K562 (cell line): ENCODE results near the gene PMVK. TPM values are rescaled to one million over a fixed set of nuclear protein-coding genes. Genes with fewer than 3 reads are reported as not detected.

ENCODE experiments used
- ARID1B ChIP-seq: fragments of 450-650 bp; IDR thresholded peaks from 2 replicates; pipeline ENCODE4 v1.6.1; 2016; ENCODE audit warnings: antibody characterized with exemption, mild to moderate bottlenecking, inconsistent platforms
- ATF7 ChIP-seq: fragments of 450-650 bp; IDR thresholded peaks from 2 replicates; pipeline ENCODE4 v1.7.1; 2014; ENCODE audit warnings: mild to moderate bottlenecking, moderate library complexity
- BHLHE40 ChIP-seq: IDR thresholded peaks from 2 replicates; pipeline ENCODE4 v1.6.1; 2011; ENCODE audit warnings: low read length, improper control_type of control experiment
- DPF2 ChIP-seq: fragments of 450-650 bp; IDR thresholded peaks from 2 replicates; pipeline ENCODE4 v1.6.1; 2016
- ELF1 ChIP-seq: fragments of 200-800 bp; sonication (Bioruptor generic); IDR thresholded peaks from 2 replicates; pipeline ENCODE4 v1.6.1; 2016; ENCODE audit warnings: missing genetic modification characterization, missing compliant biosample characterization
- EP300 ChIP-seq: IDR thresholded peaks from 2 replicates; pipeline ENCODE4 v1.6.1; 2012; ENCODE audit warnings: low read length, improper control_type of control experiment
- ESRRA ChIP-seq: fragments of 450-650 bp; IDR thresholded peaks from 2 replicates; pipeline ENCODE4 v1.6.1; 2014; ENCODE audit warnings: low read depth, mild to moderate bottlenecking, moderate library complexity, borderline replicate concordance
- ETV5 ChIP-seq: sonication (generic); formaldehyde crosslinking; IDR thresholded peaks from 2 replicates; pipeline ENCODE4 v1.4.0; 2020; ENCODE audit warnings: low read depth, mild to moderate bottlenecking, missing genetic modification reagents
- HDAC2 ChIP-seq: fragments of 450-650 bp; IDR thresholded peaks from 2 replicates; pipeline ENCODE4 v1.6.1; 2016; ENCODE audit warnings: mild to moderate bottlenecking
- KLF16 ChIP-seq: IDR thresholded peaks from 2 replicates; pipeline ENCODE4 v1.6.1; 2016; ENCODE audit warnings: antibody characterized with exemption
- MTA1 ChIP-seq: fragments of 450-650 bp; IDR thresholded peaks from 2 replicates; pipeline ENCODE4 v1.6.1; 2017; ENCODE audit warnings: borderline replicate concordance
- PTRF ChIP-seq: fragments of 450-650 bp; IDR thresholded peaks from 2 replicates; pipeline ENCODE4 v1.6.1; 2016; ENCODE audit warnings: mild to moderate bottlenecking, missing genetic modification characterization, missing compliant biosample characterization
- SOX6 ChIP-seq: fragments of 450-650 bp; IDR thresholded peaks from 2 replicates; pipeline ENCODE4 v1.6.1; 2014; ENCODE audit warnings: mild to moderate bottlenecking
- ZNF764 ChIP-seq: fragments of 250-450 bp; sonication (Bioruptor Pico); IDR thresholded peaks from 2 replicates; pipeline ENCODE4 v1.4.0; 2020; ENCODE audit warnings: low read depth, mild to moderate bottlenecking, moderate library complexity
- polyA plus RNA-seq, 8 experiments: library from polyadenylated mRNA; depleted of rRNA in 4 of 8; stranded (reverse) in 5 of 8; unstranded in 3 of 8; fragments of >200 nt; fragmentation: Nextera tagmentation in 2 of 8; fragmentation: Illumina TruSeq in 1 of 8; extraction: Ambion mirVana in 2 of 8; extraction: Trizol in 1 of 8; gene quantifications; 2 replicates each; pipeline versions ENCODE4 v1.2.1 to v1.2.3, GENCODE V29; 2011 to 2014; ENCODE audit warnings: inconsistent platforms in 1 of 8, missing spikeins in 1 of 8
- total RNA-seq, 7 experiments: library from RNA; depleted of rRNA in 6 of 7; stranded (reverse); fragments of >200 nt in 6 of 7; fragmentation: Illumina TruSeq in 2 of 7; extraction: Trizol in 2 of 7; gene quantifications; 2 replicates each; pipeline versions ENCODE4 v1.2.1 to v1.2.3, GENCODE V29; 2011 to 2021; ENCODE audit warnings: low replicate concordance in 1 of 7
- TF ChIP-seq, protein P1 (sequence below): fragments of 450-650 bp; IDR thresholded peaks from 2 replicates; pipeline ENCODE4 v1.6.1; 2017; ENCODE audit warnings: antibody characterized with exemption, mild to moderate bottlenecking
- TF ChIP-seq, protein P2 (sequence below), 2 experiments: fragments of 450-650 bp; conservative IDR thresholded peaks; 2 replicates each; pipeline ENCODE4 v1.6.1; 2017; ENCODE audit warnings: mild to moderate bottlenecking in 2 of 2, moderate library complexity in 2 of 2
- TF ChIP-seq, protein P3 (sequence below): sonication (generic); formaldehyde crosslinking; IDR thresholded peaks from 2 replicates; pipeline ENCODE4 v1.8.0; 2023; ENCODE audit warnings: mild to moderate bottlenecking, missing genetic modification reagents
- TF ChIP-seq, protein P4 (sequence below): sonication (generic); formaldehyde crosslinking; IDR thresholded peaks from 2 replicates; pipeline ENCODE4 v1.8.0; 2022; ENCODE audit warnings: mild to moderate bottlenecking, low read depth, missing genetic modification reagents

PMVK gene
- total and polyA plus RNA-seq, 9 of the 15 experiments (the other 6 are each of a cell fraction or from before 2014, with no cell fraction given), result 1.1 to 15.3 (median 6.3) TPM

DNA sequence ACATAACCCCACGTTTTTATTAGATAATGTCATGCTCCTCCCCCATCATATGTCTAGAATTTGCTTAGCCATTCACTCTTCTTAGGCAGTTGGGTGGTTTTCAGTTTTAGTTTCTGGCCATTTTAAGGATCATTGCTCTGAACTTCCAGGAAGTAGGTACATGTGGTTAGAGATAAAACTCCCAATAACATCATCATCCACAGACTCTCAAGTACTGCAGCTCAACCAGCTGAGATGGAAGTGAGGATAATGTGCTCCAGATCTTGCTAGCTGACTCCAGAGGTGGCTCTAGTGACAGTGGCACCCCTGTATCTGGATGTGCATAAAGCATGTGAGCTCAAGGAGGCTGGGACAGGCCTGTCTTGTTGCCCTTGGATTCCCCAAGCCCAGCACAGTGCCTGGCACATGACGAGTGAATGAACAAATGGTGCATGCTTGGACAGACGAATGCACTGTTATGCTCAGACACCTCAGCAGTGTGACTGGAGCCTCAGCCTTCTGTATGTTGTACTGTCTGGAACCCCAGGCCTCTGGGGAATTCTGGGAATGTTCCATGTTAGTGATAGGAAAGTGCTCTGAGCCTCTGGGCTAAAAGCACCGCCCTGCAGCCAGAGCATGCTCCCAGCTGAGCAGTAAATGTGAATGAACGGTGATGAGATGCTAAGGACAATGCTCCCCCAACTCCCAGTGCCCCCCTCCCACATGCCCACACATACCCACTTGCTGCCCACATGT is 50.1 kb downstream of the PMVK start (continued):
- TF ChIP-seq, protein P1, sequence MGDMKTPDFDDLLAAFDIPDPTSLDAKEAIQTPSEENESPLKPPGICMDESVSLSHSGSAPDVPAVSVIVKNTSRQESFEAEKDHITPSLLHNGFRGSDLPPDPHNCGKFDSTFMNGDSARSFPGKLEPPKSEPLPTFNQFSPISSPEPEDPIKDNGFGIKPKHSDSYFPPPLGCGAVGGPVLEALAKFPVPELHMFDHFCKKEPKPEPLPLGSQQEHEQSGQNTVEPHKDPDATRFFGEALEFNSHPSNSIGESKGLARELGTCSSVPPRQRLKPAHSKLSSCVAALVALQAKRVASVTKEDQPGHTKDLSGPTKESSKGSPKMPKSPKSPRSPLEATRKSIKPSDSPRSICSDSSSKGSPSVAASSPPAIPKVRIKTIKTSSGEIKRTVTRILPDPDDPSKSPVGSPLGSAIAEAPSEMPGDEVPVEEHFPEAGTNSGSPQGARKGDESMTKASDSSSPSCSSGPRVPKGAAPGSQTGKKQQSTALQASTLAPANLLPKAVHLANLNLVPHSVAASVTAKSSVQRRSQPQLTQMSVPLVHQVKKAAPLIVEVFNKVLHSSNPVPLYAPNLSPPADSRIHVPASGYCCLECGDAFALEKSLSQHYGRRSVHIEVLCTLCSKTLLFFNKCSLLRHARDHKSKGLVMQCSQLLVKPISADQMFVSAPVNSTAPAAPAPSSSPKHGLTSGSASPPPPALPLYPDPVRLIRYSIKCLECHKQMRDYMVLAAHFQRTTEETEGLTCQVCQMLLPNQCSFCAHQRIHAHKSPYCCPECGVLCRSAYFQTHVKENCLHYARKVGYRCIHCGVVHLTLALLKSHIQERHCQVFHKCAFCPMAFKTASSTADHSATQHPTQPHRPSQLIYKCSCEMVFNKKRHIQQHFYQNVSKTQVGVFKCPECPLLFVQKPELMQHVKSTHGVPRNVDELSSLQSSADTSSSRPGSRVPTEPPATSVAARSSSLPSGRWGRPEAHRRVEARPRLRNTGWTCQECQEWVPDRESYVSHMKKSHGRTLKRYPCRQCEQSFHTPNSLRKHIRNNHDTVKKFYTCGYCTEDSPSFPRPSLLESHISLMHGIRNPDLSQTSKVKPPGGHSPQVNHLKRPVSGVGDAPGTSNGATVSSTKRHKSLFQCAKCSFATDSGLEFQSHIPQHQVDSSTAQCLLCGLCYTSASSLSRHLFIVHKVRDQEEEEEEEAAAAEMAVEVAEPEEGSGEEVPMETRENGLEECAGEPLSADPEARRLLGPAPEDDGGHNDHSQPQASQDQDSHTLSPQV, result 0 out of 2 replicates have a peak, but pooled peaks have one; percentile 48
- TF ChIP-seq KLF16, result 0 out of 2 replicates have a peak, but pooled peaks have one; percentile 47
- TF ChIP-seq EP300, result peak; percentile 74
- TF ChIP-seq SOX6, result peak; percentile 62; the same call in 1 of the 2 replicates
- peak; percentile 34; the same call in 1 of the 2 replicates for TF ChIP-seq ETV5
- peak; percentile 71; the same call in 1 of the 2 replicates for TF ChIP-seq ESRRA
- peak; percentile 87 for TF ChIP-seq ARID1B
- TF ChIP-seq MTA1, result 0 out of 2 replicates have a peak, but pooled peaks have one; percentile 18
- peak; percentile 6; the same call in 1 of the 2 replicates for TF ChIP-seq BHLHE40
- TF ChIP-seq, protein P2, sequence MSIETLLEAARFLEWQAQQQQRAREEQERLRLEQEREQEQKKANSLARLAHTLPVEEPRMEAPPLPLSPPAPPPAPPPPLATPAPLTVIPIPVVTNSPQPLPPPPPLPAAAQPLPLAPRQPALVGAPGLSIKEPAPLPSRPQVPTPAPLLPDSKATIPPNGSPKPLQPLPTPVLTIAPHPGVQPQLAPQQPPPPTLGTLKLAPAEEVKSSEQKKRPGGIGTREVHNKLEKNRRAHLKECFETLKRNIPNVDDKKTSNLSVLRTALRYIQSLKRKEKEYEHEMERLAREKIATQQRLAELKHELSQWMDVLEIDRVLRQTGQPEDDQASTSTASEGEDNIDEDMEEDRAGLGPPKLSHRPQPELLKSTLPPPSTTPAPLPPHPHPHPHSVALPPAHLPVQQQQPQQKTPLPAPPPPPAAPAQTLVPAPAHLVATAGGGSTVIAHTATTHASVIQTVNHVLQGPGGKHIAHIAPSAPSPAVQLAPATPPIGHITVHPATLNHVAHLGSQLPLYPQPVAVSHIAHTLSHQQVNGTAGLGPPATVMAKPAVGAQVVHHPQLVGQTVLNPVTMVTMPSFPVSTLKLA (conservative IDR thresholded peaks at IDR 0.05), result peak; percentile 42 to 71; a peak in 2 of 4 replicates
- peak; percentile 84 for TF ChIP-seq ATF7
- no peak for TF ChIP-seq PTRF (tag)
- TF ChIP-seq DPF2, result peak; percentile 77
- TF ChIP-seq, protein P3, sequence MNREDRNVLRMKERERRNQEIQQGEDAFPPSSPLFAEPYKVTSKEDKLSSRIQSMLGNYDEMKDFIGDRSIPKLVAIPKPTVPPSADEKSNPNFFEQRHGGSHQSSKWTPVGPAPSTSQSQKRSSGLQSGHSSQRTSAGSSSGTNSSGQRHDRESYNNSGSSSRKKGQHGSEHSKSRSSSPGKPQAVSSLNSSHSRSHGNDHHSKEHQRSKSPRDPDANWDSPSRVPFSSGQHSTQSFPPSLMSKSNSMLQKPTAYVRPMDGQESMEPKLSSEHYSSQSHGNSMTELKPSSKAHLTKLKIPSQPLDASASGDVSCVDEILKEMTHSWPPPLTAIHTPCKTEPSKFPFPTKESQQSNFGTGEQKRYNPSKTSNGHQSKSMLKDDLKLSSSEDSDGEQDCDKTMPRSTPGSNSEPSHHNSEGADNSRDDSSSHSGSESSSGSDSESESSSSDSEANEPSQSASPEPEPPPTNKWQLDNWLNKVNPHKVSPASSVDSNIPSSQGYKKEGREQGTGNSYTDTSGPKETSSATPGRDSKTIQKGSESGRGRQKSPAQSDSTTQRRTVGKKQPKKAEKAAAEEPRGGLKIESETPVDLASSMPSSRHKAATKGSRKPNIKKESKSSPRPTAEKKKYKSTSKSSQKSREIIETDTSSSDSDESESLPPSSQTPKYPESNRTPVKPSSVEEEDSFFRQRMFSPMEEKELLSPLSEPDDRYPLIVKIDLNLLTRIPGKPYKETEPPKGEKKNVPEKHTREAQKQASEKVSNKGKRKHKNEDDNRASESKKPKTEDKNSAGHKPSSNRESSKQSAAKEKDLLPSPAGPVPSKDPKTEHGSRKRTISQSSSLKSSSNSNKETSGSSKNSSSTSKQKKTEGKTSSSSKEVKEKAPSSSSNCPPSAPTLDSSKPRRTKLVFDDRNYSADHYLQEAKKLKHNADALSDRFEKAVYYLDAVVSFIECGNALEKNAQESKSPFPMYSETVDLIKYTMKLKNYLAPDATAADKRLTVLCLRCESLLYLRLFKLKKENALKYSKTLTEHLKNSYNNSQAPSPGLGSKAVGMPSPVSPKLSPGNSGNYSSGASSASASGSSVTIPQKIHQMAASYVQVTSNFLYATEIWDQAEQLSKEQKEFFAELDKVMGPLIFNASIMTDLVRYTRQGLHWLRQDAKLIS (CRISPR knock-in tag), result no peak
- peak; percentile 64 for TF ChIP-seq ELF1
- TF ChIP-seq ZNF764 (CRISPR knock-in tag), result no peak
- peak; percentile 71; the same call in 1 of the 2 replicates for TF ChIP-seq HDAC2
- TF ChIP-seq, protein P4, sequence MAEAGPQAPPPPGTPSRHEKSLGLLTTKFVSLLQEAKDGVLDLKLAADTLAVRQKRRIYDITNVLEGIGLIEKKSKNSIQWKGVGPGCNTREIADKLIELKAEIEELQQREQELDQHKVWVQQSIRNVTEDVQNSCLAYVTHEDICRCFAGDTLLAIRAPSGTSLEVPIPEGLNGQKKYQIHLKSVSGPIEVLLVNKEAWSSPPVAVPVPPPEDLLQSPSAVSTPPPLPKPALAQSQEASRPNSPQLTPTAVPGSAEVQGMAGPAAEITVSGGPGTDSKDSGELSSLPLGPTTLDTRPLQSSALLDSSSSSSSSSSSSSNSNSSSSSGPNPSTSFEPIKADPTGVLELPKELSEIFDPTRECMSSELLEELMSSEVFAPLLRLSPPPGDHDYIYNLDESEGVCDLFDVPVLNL (CRISPR knock-in tag), result no peak
